H9 (cell line): Measurements from ENCODE around the gene DCLRE1A. TPM values are rescaled to one million over a fixed set of nuclear protein-coding genes. Genes with fewer than 3 reads are reported as not detected.

ENCODE experiments used
- DNase-seq: peaks from one replicate; pipeline ENCODE4 v3.0.0-alpha.2; 2017
- H2AFZ ChIP-seq: one replicate; pipeline ENCODE4 v1.6.1; 2013; ENCODE audit warnings: mild to moderate bottlenecking, low read length, control low read depth, moderate library complexity
- H2AK5ac ChIP-seq: 2 replicates; pipeline ENCODE4 v1.6.1; 2013; ENCODE audit warnings: low read length, control low read depth, mixed read lengths; ENCODE audit not compliant: insufficient read length
- H2BK120ac ChIP-seq: one replicate; pipeline ENCODE4 v1.6.1; 2013; ENCODE audit warnings: low read depth, mild to moderate bottlenecking, low read length, control low read depth, inconsistent platforms; ENCODE audit not compliant: poor library complexity, severe bottlenecking
- H2BK12ac ChIP-seq: 2 replicates; pipeline ENCODE4 v1.6.1; 2013; ENCODE audit warnings: low read length, control low read depth, mixed read lengths, low read depth; ENCODE audit not compliant: insufficient read length
- H2BK15ac ChIP-seq: 2 replicates; pipeline ENCODE4 v1.6.1; 2013; ENCODE audit warnings: low read depth, low read length, control low read depth
- H2BK20ac ChIP-seq: one replicate; pipeline ENCODE4 v1.6.1; 2013; ENCODE audit warnings: low read depth, mild to moderate bottlenecking, low read length, control low read depth, inconsistent platforms; ENCODE audit not compliant: poor library complexity, severe bottlenecking
- H2BK5ac ChIP-seq: 2 replicates; pipeline ENCODE4 v1.6.1; 2013; ENCODE audit warnings: low read length, control low read depth, mixed read lengths; ENCODE audit not compliant: insufficient read length
- H3K14ac ChIP-seq: 2 replicates; pipeline ENCODE4 v1.6.1; 2013; ENCODE audit warnings: low read length, control low read depth; ENCODE audit not compliant: insufficient read depth
- H3K18ac ChIP-seq: 2 replicates; pipeline ENCODE4 v1.6.1; 2013; ENCODE audit warnings: low read depth, mild to moderate bottlenecking, mixed read lengths, low read length, control low read depth; ENCODE audit not compliant: insufficient read length
- H3K23ac ChIP-seq: 2 replicates; pipeline ENCODE4 v1.6.1; 2013; ENCODE audit warnings: low read length, control low read depth, mixed read lengths, low read depth; ENCODE audit not compliant: insufficient read length
- H3K23me2 ChIP-seq: 2 replicates; pipeline ENCODE4 v1.6.1; 2013; ENCODE audit warnings: low read depth, mild to moderate bottlenecking, mixed read lengths, low read length, control low read depth; ENCODE audit not compliant: insufficient read length, poor library complexity, severe bottlenecking
- H3K27ac ChIP-seq: 2 replicates; pipeline ENCODE4 v1.5.1; 2013; ENCODE audit warnings: low read length, control low read depth, mixed read lengths, low read depth; ENCODE audit not compliant: insufficient read length
- H3K27me3 ChIP-seq: 2 replicates; pipeline ENCODE4 v1.6.1; 2013; ENCODE audit warnings: low read length, control low read depth, inconsistent platforms; ENCODE audit not compliant: insufficient read depth
- H3K4ac ChIP-seq: 2 replicates; pipeline ENCODE4 v1.6.1; 2013; ENCODE audit warnings: low read depth, mild to moderate bottlenecking, control low read depth, inconsistent platforms, low read length, moderate library complexity
- H3K4me1 ChIP-seq: 2 replicates; pipeline ENCODE4 v1.6.1; 2013; ENCODE audit warnings: low read length, control low read depth, inconsistent platforms; ENCODE audit not compliant: insufficient read depth
- H3K4me2 ChIP-seq: 2 replicates; pipeline ENCODE4 v1.6.1; 2013; ENCODE audit warnings: low read length, control low read depth, mixed read lengths; ENCODE audit not compliant: insufficient read length, insufficient read depth
- H3K56ac ChIP-seq: 2 replicates; pipeline ENCODE4 v1.6.1; 2013; ENCODE audit warnings: low read depth, mild to moderate bottlenecking, mixed read lengths, low read length, control low read depth; ENCODE audit not compliant: insufficient read length
- H3K79me1 ChIP-seq: 2 replicates; pipeline ENCODE4 v1.6.1; 2013; ENCODE audit warnings: low read depth, mild to moderate bottlenecking, moderate library complexity, low read length, control low read depth, inconsistent platforms; ENCODE audit not compliant: insufficient read depth, poor library complexity, severe bottlenecking
- H3K79me2 ChIP-seq: 2 replicates; pipeline ENCODE4 v1.6.1; 2013; ENCODE audit warnings: low read length, control low read depth, inconsistent platforms; ENCODE audit not compliant: insufficient read depth
- H3K9ac ChIP-seq: 2 replicates; pipeline ENCODE4 v1.6.1; 2013; ENCODE audit warnings: low read length, control low read depth, mixed read lengths; ENCODE audit not compliant: insufficient read length; ENCODE audit errors: extremely low read depth
- H3K9me3 ChIP-seq: one replicate; pipeline ENCODE4 v1.6.1; 2013; ENCODE audit warnings: low read depth, low read length, inconsistent platforms; ENCODE audit not compliant: control insufficient read depth
- H3T11ph ChIP-seq: one replicate; pipeline ENCODE4 v1.6.1; 2013; ENCODE audit warnings: mild to moderate bottlenecking, low read length, control low read depth, inconsistent platforms
- H4K20me1 ChIP-seq: one replicate; pipeline ENCODE4 v1.6.1; 2013; ENCODE audit not compliant: control insufficient read depth, insufficient read length, insufficient read depth
- H4K5ac ChIP-seq: 2 replicates; pipeline ENCODE4 v1.6.1; 2013; ENCODE audit warnings: low read depth, mild to moderate bottlenecking, mixed read lengths, low read length, control low read depth; ENCODE audit not compliant: insufficient read length
- H4K8ac ChIP-seq: replicated peaks from 2 replicates; pipeline ENCODE4 v1.6.1; 2013; ENCODE audit warnings: low read length, control low read depth, mixed read lengths, low read depth; ENCODE audit not compliant: insufficient read length
- H4K91ac ChIP-seq: 2 replicates; pipeline ENCODE4 v1.6.1; 2013; ENCODE audit warnings: low read depth, mild to moderate bottlenecking, moderate library complexity, mixed read lengths, low read length, control low read depth; ENCODE audit not compliant: insufficient read length
- H3K27ac Mint-ChIP-seq, 3 experiments: 2 replicates in 2 of 3; 3 replicates in 1 of 3; pipeline ENCODE4 v1.8.0; 2020 to 2021; ENCODE audit warnings: mixed read lengths in 3 of 3, mild to moderate bottlenecking in 1 of 3, moderate library complexity in 1 of 3
- H3K27me3 Mint-ChIP-seq: 2 replicates; pipeline ENCODE4 v1.8.0; 2021; ENCODE audit warnings: low read depth, mild to moderate bottlenecking, moderate library complexity, mixed read lengths
- H3K36me3 Mint-ChIP-seq, 3 experiments: 2 replicates in 2 of 3; 3 replicates in 1 of 3; pipeline ENCODE4 v1.8.0; 2020 to 2021; ENCODE audit warnings: low read depth in 3 of 3, mixed read lengths in 3 of 3; ENCODE audit not compliant: insufficient read depth in 1 of 3
- H3K4me1 Mint-ChIP-seq, 2 experiments: 2 replicates each; pipeline ENCODE4 v1.8.0; 2020; ENCODE audit warnings: mixed read lengths in 2 of 2
- H3K4me3 Mint-ChIP-seq, 2 experiments: 2 replicates in 1 of 2; 3 replicates in 1 of 2; pipeline ENCODE4 v1.8.0; 2020 to 2021; ENCODE audit warnings: mild to moderate bottlenecking in 2 of 2, mixed read lengths in 2 of 2, moderate library complexity in 1 of 2
- H3K9me3 Mint-ChIP-seq, 2 experiments: 2 replicates in 1 of 2; 3 replicates in 1 of 2; pipeline ENCODE4 v1.8.0; 2020; ENCODE audit warnings: mild to moderate bottlenecking in 2 of 2, mixed read lengths in 2 of 2, moderate library complexity in 1 of 2
- CTCF ChIP-seq: fragments of 200-600 bp; sonication (generic); conservative IDR thresholded peaks from 3 replicates; pipeline ENCODE4 v1.8.0; 2021; ENCODE audit warnings: antibody characterized with exemption, mild to moderate bottlenecking
- total RNA-seq: library from RNA; stranded (reverse); gene quantifications from 2 replicates; pipeline ENCODE4 v1.2.1, GENCODE V29; 2021

The DCLRE1A gene
- total RNA-seq, 1 experiment from 2014 or later: 9.9 TPM

GRCh38 chr10:113895018-113895417 lies 41.1 kb upstream of the DCLRE1A start:
- no peak overlapping the region for H3K23ac ChIP-seq
- H2BK12ac ChIP-seq: no peak overlapping the region
- no peak overlapping the region for H2BK20ac ChIP-seq
- H3K9ac ChIP-seq: no peak overlapping the region
- H2BK5ac ChIP-seq: no peak overlapping the region
- no peak overlapping the region for H3K56ac ChIP-seq
- H3K4me1 Mint-ChIP-seq: no peaks in the 10 kb centered on the region
- H2BK120ac ChIP-seq: no peak overlapping the region
- H3K4me3 Mint-ChIP-seq: no peak overlapping the region
- no peak overlapping the region for H4K8ac ChIP-seq
- no peaks in the 10 kb centered on the region for H3K9me3 ChIP-seq
- H3K27ac Mint-ChIP-seq: no peak overlapping the region
- H3K23me2 ChIP-seq: no peaks in the 10 kb centered on the region
- no peaks in the 10 kb centered on the region for H4K20me1 ChIP-seq
- no peak for TF ChIP-seq CTCF
- no peak overlapping the region for H2BK15ac ChIP-seq
- no peaks in the 10 kb centered on the region for H3K79me2 ChIP-seq
- DNase-seq: no peak
- no peak overlapping the region for H2AFZ ChIP-seq
- H3K4me1 ChIP-seq: no peaks in the 10 kb centered on the region
- no peak overlapping the region for H3K4ac ChIP-seq
- no peaks in the 10 kb centered on the region for H3K27me3 Mint-ChIP-seq
- H4K5ac ChIP-seq: no peak overlapping the region
- H3K27me3 ChIP-seq: no peaks in the 10 kb centered on the region; the same call in 1 of the 2 replicates
- no peak overlapping the region for H3K4me2 ChIP-seq
- no peak overlapping the region for H3K27ac ChIP-seq
- no peak overlapping the region for H3K14ac ChIP-seq
- no peak overlapping the region for H3K18ac ChIP-seq
- H3T11ph ChIP-seq: no peak overlapping the region
- peaks cover 2 to 8% of the 10 kb centered on the region in 2 experiments; a peak in 2 of 5 replicates for H3K9me3 Mint-ChIP-seq
- H4K91ac ChIP-seq: no peak overlapping the region
- H2AK5ac ChIP-seq: no peak overlapping the region
- H3K36me3 Mint-ChIP-seq: peaks cover 7 to 27% (median 23%) of the 10 kb centered on the region in 3 experiments; a peak in 6 of 7 replicates
- H3K79me1 ChIP-seq: no peaks in the 10 kb centered on the region
